Upper lobe of left lung (tissue), 6 donors: ENCODE measurements around the gene ANAPC7. TPM values are rescaled to one million over a fixed set of nuclear protein-coding genes. Genes with fewer than 3 reads are reported as not detected.
"Not testable (repeated sequence)": the region's sequence is repeated elsewhere in the genome, so short reads cannot be mapped to it uniquely, and the experiment has no call there.

Experiments used
- ATAC-seq, 2 donors: fragments of 200-7000 bp; cut with Tn5 transposase; one replicate each; pipeline ENCODE4 v1.9.1; 2022; ENCODE audit warnings: mild to moderate bottlenecking in 2 of 2, moderate library complexity in 2 of 2; ENCODE audit not compliant: low FRiP score in 2 of 2
- DNase-seq, 2 donors: peaks; one replicate each; pipeline ENCODE4 v3.0.0-alpha.2; 2019 to 2020
- H3K27ac ChIP-seq, 4 donors: fragments of 200-600 bp; sonication (generic); one replicate each; pipeline ENCODE4 v1.5.1; 2016 to 2019
- H3K27me3 ChIP-seq, 4 donors: fragments of 200-600 bp; sonication (generic); one replicate each; pipeline ENCODE4 v1.5.1; 2017 to 2019
- H3K36me3 ChIP-seq, 4 donors: fragments of 200-600 bp; sonication (generic); one replicate each; pipeline ENCODE4 v1.5.1; 2016 to 2019
- H3K4me1 ChIP-seq, 4 donors: fragments of 200-600 bp; sonication (generic); one replicate each; pipeline ENCODE4 v1.5.1; 2018 to 2019
- H3K4me3 ChIP-seq, 4 donors: fragments of 200-600 bp; sonication (generic); one replicate each; pipeline ENCODE4 v1.5.1; 2017 to 2019; ENCODE audit warnings: mild to moderate bottlenecking in 2 of 4, moderate library complexity in 1 of 4
- H3K9me3 ChIP-seq, 4 donors: fragments of 200-600 bp; sonication (generic); one replicate each; pipeline ENCODE4 v1.5.1; 2018 to 2019
- CTCF ChIP-seq, 6 experiments: fragments of 450-650 bp in 4 of 6; fragments of 200-600 bp in 2 of 6; sonication (generic) in 2 of 6; IDR thresholded peaks; one replicate each; pipeline ENCODE4 v1.5.1; 2016 to 2019; ENCODE audit warnings: antibody characterized with exemption in 6 of 6
- EP300 ChIP-seq, 4 donors: sonication (generic); formaldehyde crosslinking; IDR thresholded peaks; one replicate each; pipeline ENCODE4 v1.5.1; 2017; ENCODE audit warnings: antibody characterized with exemption in 4 of 4, control low read depth in 2 of 4
- POLR2A ChIP-seq, 4 donors: fragments of 450-650 bp; IDR thresholded peaks; one replicate each; pipeline ENCODE4 v1.5.1; 2016 to 2017; ENCODE audit warnings: antibody characterized with exemption in 4 of 4, mild to moderate bottlenecking in 2 of 4
- POLR2AphosphoS5 ChIP-seq, 2 donors: sonication (generic); formaldehyde crosslinking; IDR thresholded peaks; one replicate each; pipeline ENCODE4 v1.5.1; 2017; ENCODE audit warnings: antibody characterized with exemption in 2 of 2
- WGBS, 2 donors: methylation state at CpG; one replicate each; pipeline ENCODE4 v1.1.5; 2017 to 2018; 5-methylcytosine and 5-hydroxymethylcytosine counted together
- total RNA-seq, 6 donors: library from RNA; depleted of rRNA in 4 of 6; stranded (reverse); fragments of >200 nt in 4 of 6; gene quantifications; one replicate each; pipeline versions ENCODE4 v1.1.0 to v1.2.1, GENCODE V29; 2016 to 2021
- donor health status: DM: no; HTN: no; CAD: no; lungs with moderate emphysema.
- donor health status: DM: no; HTN: yes; CAD: no; lungs with severe emphysema.

The ANAPC7 gene
- total RNA-seq, 6 donors from 2014 or later: 33.5 to 90.1 (median 43.1) TPM

GRCh38 chr12:110382683-110383082, 20.8 kb downstream of the ANAPC7 start:
- Histone ChIP-seq H3K36me3 (peaks cover 21 to 94% (median 74%) of the 10 kb centered on the region in 4 donors), H3K4me1 (no peaks in the 10 kb centered on the region), H3K27me3 (no peaks in the 10 kb centered on the region), H3K4me3 (no peak overlapping the region), H3K9me3 (no peaks in the 10 kb centered on the region), H3K27ac (no peak overlapping the region)
- ATAC-seq: no peak
- no peak for TF ChIP-seq EP300 (IDR thresholded peaks at IDR 0.05)
- TF ChIP-seq POLR2A (IDR thresholded peaks at IDR 0.05): no peak
- no peak for TF ChIP-seq POLR2AphosphoS5 (IDR thresholded peaks at IDR 0.05)
- no peak for TF ChIP-seq CTCF (IDR thresholded peaks at IDR 0.05)
- no peak for DNase-seq
- 87 to 98% methylated on average over 4 of the region's 4 CpGs for WGBS, 2 donors

DNA sequence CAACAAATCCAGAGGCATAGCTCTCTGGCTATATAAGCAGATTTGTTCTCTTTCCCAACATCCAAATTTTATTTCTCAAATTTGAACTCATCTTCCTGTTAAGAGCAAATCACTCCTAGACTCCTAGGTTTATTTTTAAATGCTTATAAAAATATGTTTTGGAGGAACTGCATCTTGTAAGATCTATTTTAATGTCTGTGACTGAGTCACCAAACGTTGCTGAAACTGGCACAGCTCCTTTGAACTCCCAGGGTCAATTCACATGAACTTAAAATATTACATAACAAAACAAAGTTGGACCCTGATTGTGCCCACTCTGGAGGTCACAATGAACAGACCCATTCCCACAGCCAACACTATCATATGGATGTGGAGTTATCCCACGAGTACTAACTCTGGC, 23.9 kb downstream of the ANAPC7 start:
- Histone ChIP-seq H3K4me1 (no peaks in the 10 kb centered on the region), H3K4me3 (no peak overlapping the region), H3K9me3 (no peaks in the 10 kb centered on the region), H3K36me3 (peaks cover 12 to 96% (median 76%) of the 10 kb centered on the region in 4 donors), H3K27ac (peak overlapping the region in 1 of 4 donors; percentile 31), H3K27me3 (no peaks in the 10 kb centered on the region)
- DNase-seq (no peak), ATAC-seq (no peak)
- TF ChIP-seq POLR2AphosphoS5 (IDR thresholded peaks at IDR 0.05): no peak
- no peak for TF ChIP-seq POLR2A (IDR thresholded peaks at IDR 0.05)
- TF ChIP-seq EP300 (IDR thresholded peaks at IDR 0.05): no peak
- TF ChIP-seq CTCF (IDR thresholded peaks at IDR 0.05): no peak
- 65 to 80% methylated on average over 2 of the region's 2 CpGs for WGBS, 2 donors

GRCh38 chr12:110379197-110379596, 24.3 kb downstream of the ANAPC7 start:
- 88 to 94% methylated on average over 3 of the region's 3 CpGs for WGBS, 2 donors

GRCh38 chr12:110378131-110378790, 25.2 kb downstream of the ANAPC7 start:
- H3K36me3 ChIP-seq: peaks cover 12 to 100% (median 81%) of the 10 kb centered on the region in 4 donors
- not testable (repeated sequence) for H3K4me1 ChIP-seq, DNase-seq, H3K9me3 ChIP-seq, ATAC-seq, H3K27me3 ChIP-seq, H3K4me3 ChIP-seq
- peak overlapping the region in 1 of 4 donors; percentile 14 for H3K27ac ChIP-seq
- WGBS, 2 donors: 90 to 92% methylated on average over 17 of the region's 17 CpGs

More at GRCh38 chr12:110379197-110379596, 24.3 kb downstream of the ANAPC7 start:
- Histone ChIP-seq H3K27ac (peak overlapping the region in 2 of 4 donors; percentile 14 to 31), H3K27me3 (no peaks in the 10 kb centered on the region), H3K4me1 (no peaks in the 10 kb centered on the region), H3K36me3 (peaks cover 12 to 96% (median 77%) of the 10 kb centered on the region in 4 donors), H3K4me3 (no peak overlapping the region), H3K9me3 (no peaks in the 10 kb centered on the region)
- peak in 1 of 2 donors; percentile 47 for ATAC-seq
- DNase-seq: no peak
- TF ChIP-seq CTCF (IDR thresholded peaks at IDR 0.05) (no peak), POLR2A (IDR thresholded peaks at IDR 0.05) (no peak), EP300 (IDR thresholded peaks at IDR 0.05) (no peak), POLR2AphosphoS5 (IDR thresholded peaks at IDR 0.05) (no peak)

GRCh38 chr12:110373962-110374611, 29.4 kb downstream of the ANAPC7 start:
- Histone ChIP-seq H3K27ac (peak overlapping the region in 1 of 4 donors; percentile 3), H3K4me3 (no peak overlapping the region), H3K27me3 (no peaks in the 10 kb centered on the region), H3K9me3 (no peaks in the 10 kb centered on the region), H3K4me1 (peaks cover 9 to 20% (median 13%) of the 10 kb centered on the region in 4 donors), H3K36me3 (peaks cover 2 to 90% (median 68%) of the 10 kb centered on the region in 4 donors)
- TF ChIP-seq POLR2A (IDR thresholded peaks at IDR 0.05) (no peak), POLR2AphosphoS5 (IDR thresholded peaks at IDR 0.05) (no peak), CTCF (IDR thresholded peaks at IDR 0.05) (no peak), EP300 (IDR thresholded peaks at IDR 0.05) (no peak)
- ATAC-seq (no peak), DNase-seq (peak in 1 of 2 donors; percentile 65)
- 95% methylated on average over 13 of the region's 13 CpGs for WGBS, 2 donors
